AG08395 (cell line): ENCODE results near the gene PANK3.
"Not testable (repeated sequence)": the region's sequence is repeated elsewhere in the genome, so short reads cannot be mapped to it uniquely, and the experiment has no call there.

Experiments used
- DNase-seq: peaks from one replicate; pipeline ENCODE4 v3.0.0; 2012; ENCODE audit warnings: mixed read lengths, low spot score

Gene PANK3

DNA sequence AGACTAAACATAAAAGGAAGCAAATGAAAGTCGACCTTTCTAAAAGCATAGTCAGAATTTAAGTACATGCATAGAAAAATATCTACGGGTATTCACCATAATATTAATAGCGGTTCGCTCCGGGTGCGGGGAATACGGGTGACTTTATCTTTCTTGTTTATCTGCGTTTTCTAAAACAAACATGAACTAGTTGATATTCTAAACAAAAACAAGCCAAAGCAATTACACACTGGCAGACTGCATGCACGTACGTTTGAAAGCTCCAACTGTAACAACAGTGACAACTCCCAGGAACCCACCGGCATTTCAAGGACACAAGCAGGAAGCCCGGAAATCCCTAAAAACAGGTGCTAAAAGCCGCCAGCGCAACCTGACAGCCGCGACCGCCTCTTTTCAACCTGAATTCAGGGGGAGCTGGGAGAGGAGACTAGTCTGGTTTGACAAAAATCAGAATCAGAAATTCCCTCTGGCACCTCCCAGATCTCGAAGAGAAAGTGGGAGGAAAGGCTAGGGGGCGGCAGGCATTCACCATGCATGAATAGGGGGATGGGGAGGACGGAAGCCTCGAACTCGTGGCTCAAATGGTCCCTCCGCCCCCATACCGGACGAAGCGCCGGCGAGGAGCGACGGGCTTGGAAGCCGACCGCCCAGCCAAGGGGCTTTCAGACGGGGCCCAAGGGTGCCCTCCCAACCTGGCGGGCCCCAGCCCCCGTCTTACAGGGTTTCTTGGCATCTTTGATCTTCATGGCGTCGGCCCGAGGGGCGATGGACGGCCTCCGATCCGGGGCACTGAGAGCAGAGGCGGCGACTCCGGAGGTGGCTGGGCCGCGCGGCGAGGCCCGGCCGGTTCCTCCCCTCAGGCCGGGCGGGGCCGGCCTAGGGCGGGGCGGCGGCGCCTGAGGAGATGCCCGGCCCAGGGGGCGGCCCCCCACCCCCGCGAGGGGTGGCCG lies at the start of gene PANK3:
Gene PANK3 (minus strand): TSS at position 831 of the 950 bp plus-strand sequence. CDS start 85 bp downstream, at position 746.
- DNase-seq = peak; percentile 88

DNA sequence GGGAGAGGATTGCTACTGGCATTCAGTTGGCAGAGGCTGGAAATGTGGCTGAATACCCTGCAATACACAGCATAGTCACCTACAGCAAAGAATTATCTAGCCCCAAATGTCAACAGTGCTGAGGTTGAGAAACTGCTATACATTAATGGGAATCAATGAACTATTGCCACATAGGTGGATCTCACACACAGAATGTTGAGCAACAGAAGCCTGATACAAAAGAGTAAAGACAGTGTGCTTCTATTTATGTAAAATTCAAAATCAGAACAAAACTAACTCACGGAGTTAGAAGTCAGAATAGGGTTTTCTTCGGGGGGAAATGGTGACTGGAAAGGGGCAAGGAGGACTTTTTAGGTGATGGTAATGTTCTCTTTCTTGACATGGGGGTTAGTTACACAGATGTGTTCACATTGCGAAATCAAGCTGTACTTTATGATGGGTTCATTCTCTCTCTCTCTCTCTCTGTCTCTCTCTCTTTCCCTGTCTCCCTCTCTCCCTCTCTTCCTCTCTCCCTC lies 45.7 kb upstream of the PANK3 start:
- DNase-seq = no peak

DNA sequence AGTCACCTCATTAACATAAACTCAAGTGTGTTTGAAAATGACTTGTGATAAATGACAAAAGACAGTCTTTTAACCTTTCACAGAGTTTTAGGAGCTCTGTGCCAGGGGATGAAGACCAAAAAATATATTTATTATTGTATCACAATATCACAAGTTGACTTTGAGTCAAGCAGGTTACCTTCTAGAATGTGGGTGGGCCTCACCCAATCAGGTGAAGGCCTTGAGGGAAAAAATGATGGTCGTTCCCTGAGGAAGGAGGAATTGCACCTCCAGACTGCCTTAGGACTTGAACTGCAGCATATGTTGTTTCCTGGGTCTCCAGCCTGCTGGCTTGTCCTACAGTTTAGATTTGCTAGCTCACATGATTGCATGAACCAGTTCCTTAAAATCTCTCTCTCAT lies 41.6 kb upstream of the PANK3 start:
- DNase-seq = no peak

- DNase-seq = no peak
Observed at GRCh38 chr5:168614661-168615060, 35.5 kb upstream of the PANK3 start.

- no peak for DNase-seq
Observed at GRCh38 chr5:168613996-168614395, 34.8 kb upstream of the PANK3 start.

GRCh38 chr5:168613396-168613795 lies 34.2 kb upstream of the PANK3 start:
- no peak for DNase-seq

GRCh38 chr5:168612996-168613395 lies 33.8 kb upstream of the PANK3 start:
- no peak for DNase-seq

GRCh38 chr5:168612123-168612522 lies 33.0 kb upstream of the PANK3 start:
- DNase-seq = no peak

- no peak for DNase-seq
Observed at GRCh38 chr5:168611165-168611564, 32.0 kb upstream of the PANK3 start.

- DNase-seq = no peak
Observed at GRCh38 chr5:168609806-168610482, 30.8 kb upstream of the PANK3 start.

- DNase-seq = no peak
Observed at GRCh38 chr5:168608821-168609220, 29.7 kb upstream of the PANK3 start.

- no peak for DNase-seq
Observed at GRCh38 chr5:168608386-168608785, 29.2 kb upstream of the PANK3 start.

- DNase-seq = no peak
Observed at GRCh38 chr5:168607946-168608345, 28.8 kb upstream of the PANK3 start.

DNA sequence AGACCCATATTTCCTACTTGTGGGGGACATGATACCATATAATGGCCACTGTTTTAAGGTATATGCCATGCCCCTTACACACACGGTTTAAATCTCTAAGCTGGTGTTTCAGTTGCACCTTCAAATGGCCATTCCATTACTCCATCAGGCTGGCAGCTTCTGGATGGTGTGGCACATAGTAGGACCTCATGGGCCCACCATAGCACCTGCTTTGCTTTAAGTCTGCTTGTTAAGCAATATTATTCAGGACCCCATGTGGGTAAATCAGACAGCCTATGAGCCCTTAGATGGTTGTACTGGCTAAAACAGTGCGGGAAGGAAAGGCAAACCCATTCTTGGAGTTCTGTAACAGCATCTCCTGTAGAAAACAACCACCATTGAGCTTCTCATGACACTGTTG lies 27.4 kb upstream of the PANK3 start:
- no peak for DNase-seq

GRCh38 chr5:168604436-168604835 lies 25.3 kb upstream of the PANK3 start:
- DNase-seq = no peak

DNA sequence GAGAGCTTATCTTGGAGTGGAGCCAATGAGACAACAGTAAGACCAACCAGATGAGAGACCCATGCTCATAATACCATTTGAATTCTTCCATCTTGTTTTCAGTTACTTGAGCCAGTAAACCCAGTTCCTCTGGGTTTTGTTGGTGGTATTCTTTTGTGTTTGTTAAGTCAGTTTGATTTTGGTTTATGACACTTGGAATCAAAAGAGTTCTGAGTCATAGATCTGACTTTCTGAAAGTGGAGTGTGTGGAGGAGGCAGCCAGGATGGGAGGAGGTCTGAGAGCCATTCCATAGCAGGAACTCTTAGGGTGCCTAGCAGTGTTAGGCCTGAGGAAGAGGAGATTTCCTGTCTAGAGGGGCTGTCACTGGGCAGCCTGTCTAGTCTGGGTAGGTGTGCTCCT lies 24.6 kb upstream of the PANK3 start:
- DNase-seq = peak; percentile 55

DNA sequence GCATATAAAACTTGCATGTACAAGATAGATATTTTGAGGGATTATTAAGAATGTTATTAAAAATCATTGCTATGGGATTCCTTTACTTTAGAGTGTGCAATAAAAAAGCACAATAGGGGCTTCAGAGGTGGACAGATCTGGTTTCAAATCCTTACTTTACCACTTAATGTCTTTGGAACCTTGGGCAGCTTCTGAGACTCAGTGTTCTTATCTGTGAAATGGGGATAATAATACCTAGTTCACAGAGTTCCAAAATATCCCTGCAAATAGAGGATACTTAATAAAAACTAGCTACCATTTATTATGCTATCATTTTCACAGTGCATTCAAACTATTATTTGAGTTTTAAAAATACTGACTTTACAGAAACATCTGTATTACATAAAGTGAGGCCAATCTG lies 23.3 kb upstream of the PANK3 start:
- no peak for DNase-seq

GRCh38 chr5:168601972-168602371 lies 22.8 kb upstream of the PANK3 start:
- DNase-seq = no peak

DNA sequence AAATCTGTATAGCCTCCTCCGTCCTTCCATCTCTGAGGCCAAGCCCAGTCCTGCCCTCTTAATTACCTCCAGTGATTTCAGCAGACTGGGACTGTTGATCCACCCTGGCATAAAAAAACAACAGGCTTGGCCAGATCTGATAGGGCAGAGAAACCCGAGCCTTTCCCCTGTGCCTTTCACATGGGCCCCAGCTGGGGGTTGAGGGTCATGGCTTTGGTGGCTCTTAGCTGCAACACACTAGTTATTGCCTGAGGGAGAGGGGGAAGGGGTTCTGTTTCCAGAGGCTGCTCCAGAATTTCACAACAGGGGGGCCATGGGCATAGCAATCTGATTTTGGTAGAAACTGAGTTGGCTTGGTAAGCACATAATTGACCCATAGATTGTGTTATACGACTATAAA lies 21.2 kb upstream of the PANK3 start:
- DNase-seq = no peak

DNA sequence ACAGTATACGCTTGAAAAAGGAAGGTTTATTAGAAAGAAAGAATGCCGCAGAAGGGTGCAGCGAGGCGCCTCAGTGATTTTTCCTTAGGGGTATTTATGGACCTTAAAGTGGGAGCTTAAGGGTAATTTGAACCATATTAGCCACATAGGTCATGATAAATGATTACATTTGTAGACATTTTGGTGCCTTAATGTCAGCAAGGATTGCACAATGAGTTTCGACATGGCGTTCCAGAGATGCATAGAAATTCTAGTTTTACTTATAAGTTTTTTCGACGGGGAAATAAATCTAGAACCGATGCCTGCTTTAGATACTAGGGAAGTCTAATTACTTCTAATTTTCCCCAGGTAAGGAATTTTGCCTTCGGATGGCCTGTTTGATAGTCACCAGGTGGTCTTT lies 20.7 kb upstream of the PANK3 start:
- DNase-seq = no peak

DNA sequence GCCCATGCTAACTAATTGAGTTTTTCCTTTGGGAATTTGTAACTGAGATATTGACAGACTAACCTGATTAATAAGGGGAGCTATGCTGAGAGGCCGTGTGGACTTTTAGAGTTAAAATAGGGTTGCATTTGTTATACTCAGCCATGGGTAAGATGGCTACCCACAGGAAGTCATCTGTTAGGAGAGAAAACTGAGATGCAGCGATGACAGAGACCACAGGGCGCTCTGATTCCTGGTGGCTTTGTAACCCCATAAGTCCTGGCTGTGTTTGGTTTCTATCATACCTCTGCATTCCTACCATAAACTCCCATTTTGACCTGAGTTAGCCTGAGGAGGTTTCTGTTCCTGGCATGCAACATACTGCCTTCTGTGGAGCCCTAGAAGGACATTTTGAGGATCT lies 19.5 kb upstream of the PANK3 start:
- DNase-seq = no peak

- DNase-seq = no peak
Observed at GRCh38 chr5:168596927-168597326, 17.8 kb upstream of the PANK3 start.

DNA sequence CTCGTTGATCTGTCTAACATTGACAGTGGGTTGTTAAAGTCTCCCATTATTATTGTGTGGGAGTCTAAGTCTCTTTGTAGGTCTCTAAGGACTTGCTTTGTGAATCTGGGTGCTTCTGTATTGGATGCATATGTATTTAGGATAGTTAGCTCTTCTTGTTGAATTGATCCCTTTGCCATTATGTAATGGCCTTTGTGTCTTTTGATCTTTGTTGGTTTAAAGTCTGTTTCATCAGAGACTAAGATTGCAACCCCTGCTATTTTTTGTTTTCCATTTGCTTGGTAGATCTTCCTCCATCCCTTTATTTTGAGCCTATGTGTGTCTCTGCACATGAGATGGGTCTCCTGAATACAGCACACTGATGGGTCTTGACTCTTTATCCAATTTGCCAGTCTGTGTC lies 17.0 kb upstream of the PANK3 start:
- DNase-seq = not testable (repeated sequence)
